DND-41 (cell line): ENCODE data around the gene SLC38A11.
"Not testable (repeated sequence)": the region's sequence is repeated elsewhere in the genome, so short reads cannot be mapped to it uniquely, and the experiment has no call there.

Source experiments
- ATAC-seq: fragments of 200-7000 bp; cut with Tn5 transposase; 3 replicates; pipeline ENCODE4 v1.9.1; 2021; ENCODE audit warnings: low read depth; ENCODE audit not compliant: insufficient read depth
- DNase-seq: peaks from one replicate; pipeline ENCODE4 v3.0.0-alpha.2; 2020
- H2AFZ ChIP-seq: 2 replicates; pipeline ENCODE4 v1.6.0; 2012; ENCODE audit warnings: low read depth, low read length
- H3K27ac ChIP-seq: 2 replicates; pipeline ENCODE4 v1.5.1; 2012; ENCODE audit warnings: low read length, inconsistent platforms
- H3K27me3 ChIP-seq: fragments of 200-600 bp; sonication (generic); 2 replicates; pipeline ENCODE4 v1.6.0; 2012; ENCODE audit warnings: low read length, mild to moderate bottlenecking, inconsistent platforms; ENCODE audit not compliant: insufficient read depth, poor library complexity
- H3K36me3 ChIP-seq: 2 replicates; pipeline ENCODE4 v1.5.1; 2012; ENCODE audit warnings: low read length, inconsistent platforms; ENCODE audit not compliant: insufficient read depth
- H3K4me1 ChIP-seq: 2 replicates; pipeline ENCODE4 v1.5.1; 2012; ENCODE audit warnings: mild to moderate bottlenecking, low read length; ENCODE audit not compliant: insufficient read depth
- H3K4me2 ChIP-seq: 2 replicates; pipeline ENCODE4 v1.6.0; 2012; ENCODE audit warnings: mild to moderate bottlenecking, moderate library complexity, low read length, inconsistent platforms; ENCODE audit not compliant: insufficient read depth
- H3K4me3 ChIP-seq, 2 experiments: fragments of 200-600 bp in 1 of 2; shearing (Covaris generic) in 1 of 2; 2 replicates each; pipeline ENCODE4 v1.5.1; 2012 to 2016; ENCODE audit warnings: inconsistent platforms in 2 of 2, low read length in 2 of 2, mild to moderate bottlenecking in 2 of 2, low read depth in 1 of 2, moderate library complexity in 1 of 2
- H3K79me2 ChIP-seq: 2 replicates; pipeline ENCODE4 v1.6.0; 2012; ENCODE audit warnings: low read length, inconsistent platforms; ENCODE audit not compliant: insufficient read depth
- H3K9ac ChIP-seq: 2 replicates; pipeline ENCODE4 v1.6.0; 2012; ENCODE audit warnings: low read depth, mild to moderate bottlenecking, inconsistent platforms, low read length, moderate library complexity
- H3K9me3 ChIP-seq: 2 replicates; pipeline ENCODE4 v1.5.1; 2012; ENCODE audit warnings: low read length, moderate library complexity, mild to moderate bottlenecking, inconsistent platforms; ENCODE audit not compliant: insufficient read depth, severe bottlenecking
- H4K20me1 ChIP-seq: 2 replicates; pipeline ENCODE4 v1.6.0; 2012; ENCODE audit warnings: low read length; ENCODE audit not compliant: insufficient read depth
- EZH2 ChIP-seq: IDR thresholded peaks from 3 replicates; pipeline ENCODE4 v1.6.1; 2012; ENCODE audit warnings: borderline replicate concordance, low read depth, mild to moderate bottlenecking, moderate library complexity, low read length, inconsistent platforms; ENCODE audit not compliant: severe bottlenecking
- TF ChIP-seq, protein P1 (sequence below): IDR thresholded peaks from 2 replicates; pipeline ENCODE4 v1.5.1; 2012; ENCODE audit warnings: borderline replicate concordance, low read length, moderate library complexity, mild to moderate bottlenecking; ENCODE audit not compliant: poor library complexity, severe bottlenecking; ENCODE audit errors: extremely low read depth

The SLC38A11 gene

DNA sequence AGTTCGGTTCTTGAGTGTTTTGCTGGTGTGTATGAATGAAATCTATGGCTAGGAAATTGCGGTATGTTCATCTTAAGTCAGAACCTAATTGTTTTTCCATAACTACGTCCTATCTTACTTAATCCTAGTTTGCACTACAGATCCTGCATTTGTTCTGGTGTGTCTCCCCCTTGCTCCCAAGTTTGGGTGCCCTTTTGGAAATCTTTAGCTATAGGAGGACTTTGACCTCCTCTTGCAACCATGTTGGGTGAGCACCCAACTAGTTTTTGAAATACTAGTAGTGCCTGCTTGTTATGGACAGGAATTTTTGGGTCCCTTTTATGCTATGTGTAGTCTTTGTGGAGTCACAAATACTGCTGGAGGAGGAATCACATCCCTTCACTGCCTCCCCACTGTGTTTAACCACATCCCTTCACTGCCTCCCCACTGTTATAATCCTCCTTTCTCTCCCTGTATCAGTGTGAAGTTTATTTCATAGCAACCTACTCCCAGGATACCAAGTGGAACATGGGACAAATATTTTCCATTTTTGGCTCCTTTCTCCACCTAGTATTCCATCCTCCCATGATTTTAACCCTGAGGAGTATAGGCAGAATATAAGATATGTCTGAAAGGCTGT, 87.4 kb downstream of the SLC38A11 start:
- Histone ChIP-seq H3K4me3 (no peak overlapping the region), H3K4me1 (no peaks in the 10 kb centered on the region), H3K9me3 (no peaks in the 10 kb centered on the region), H3K79me2 (no peaks in the 10 kb centered on the region), H2AFZ (no peak overlapping the region), H3K36me3 (no peaks in the 10 kb centered on the region), H3K4me2 (no peak overlapping the region), H3K9ac (no peak overlapping the region), H3K27ac (no peak overlapping the region), H4K20me1 (no peaks in the 10 kb centered on the region), H3K27me3 (no peaks in the 10 kb centered on the region)
- TF ChIP-seq, protein P1, sequence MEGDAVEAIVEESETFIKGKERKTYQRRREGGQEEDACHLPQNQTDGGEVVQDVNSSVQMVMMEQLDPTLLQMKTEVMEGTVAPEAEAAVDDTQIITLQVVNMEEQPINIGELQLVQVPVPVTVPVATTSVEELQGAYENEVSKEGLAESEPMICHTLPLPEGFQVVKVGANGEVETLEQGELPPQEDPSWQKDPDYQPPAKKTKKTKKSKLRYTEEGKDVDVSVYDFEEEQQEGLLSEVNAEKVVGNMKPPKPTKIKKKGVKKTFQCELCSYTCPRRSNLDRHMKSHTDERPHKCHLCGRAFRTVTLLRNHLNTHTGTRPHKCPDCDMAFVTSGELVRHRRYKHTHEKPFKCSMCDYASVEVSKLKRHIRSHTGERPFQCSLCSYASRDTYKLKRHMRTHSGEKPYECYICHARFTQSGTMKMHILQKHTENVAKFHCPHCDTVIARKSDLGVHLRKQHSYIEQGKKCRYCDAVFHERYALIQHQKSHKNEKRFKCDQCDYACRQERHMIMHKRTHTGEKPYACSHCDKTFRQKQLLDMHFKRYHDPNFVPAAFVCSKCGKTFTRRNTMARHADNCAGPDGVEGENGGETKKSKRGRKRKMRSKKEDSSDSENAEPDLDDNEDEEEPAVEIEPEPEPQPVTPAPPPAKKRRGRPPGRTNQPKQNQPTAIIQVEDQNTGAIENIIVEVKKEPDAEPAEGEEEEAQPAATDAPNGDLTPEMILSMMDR, result no peak
- TF ChIP-seq EZH2, result no peak
- no peak for DNase-seq
- ATAC-seq, result no peak

DNA sequence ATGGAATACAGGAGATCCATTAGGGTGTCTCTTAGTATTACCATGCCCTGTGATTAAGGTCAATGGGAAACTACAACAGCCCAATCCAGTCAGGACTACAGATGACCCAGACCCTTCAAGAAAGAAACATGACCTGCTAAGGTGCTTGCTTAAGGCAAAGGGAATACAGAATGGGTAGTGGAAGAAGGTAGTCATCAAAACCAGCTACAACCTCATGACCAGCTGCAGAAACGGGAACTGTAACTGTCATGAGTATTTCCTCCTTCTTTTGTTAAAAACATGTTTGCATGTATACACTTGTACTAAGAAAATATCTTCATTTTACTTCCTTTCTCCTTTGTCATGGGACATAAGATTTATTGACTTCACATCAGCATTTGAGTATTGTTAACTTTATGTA, 88.9 kb downstream of the SLC38A11 start:
- H3K27ac ChIP-seq, ATAC-seq, H3K36me3 ChIP-seq, H3K4me2 ChIP-seq, H3K4me1 ChIP-seq, H3K79me2 ChIP-seq, H2AFZ ChIP-seq, H4K20me1 ChIP-seq, H3K27me3 ChIP-seq, H3K4me3 ChIP-seq, H3K9ac ChIP-seq, H3K9me3 ChIP-seq, DNase-seq: not testable (repeated sequence)

DNA sequence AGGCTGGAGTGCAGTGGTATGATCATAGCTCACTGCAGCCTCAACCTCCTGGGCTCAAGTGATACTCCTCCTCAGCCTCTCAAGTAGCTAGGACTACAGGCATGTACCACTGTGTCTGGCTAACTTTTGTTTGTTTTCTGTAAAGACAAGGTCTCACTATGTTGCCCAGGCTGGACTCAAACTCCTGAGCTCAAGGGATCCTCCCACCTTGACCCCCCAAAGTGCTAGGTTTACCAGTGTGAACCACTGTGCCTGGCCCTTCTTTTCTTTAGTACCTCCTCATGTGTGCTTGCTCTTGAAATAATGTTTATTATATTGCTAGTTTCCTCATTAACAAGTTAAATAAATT, 94.7 kb downstream of the SLC38A11 start:
- Histone ChIP-seq H3K4me1 (no peaks in the 10 kb centered on the region), H3K4me2 (no peak overlapping the region), H3K27ac (no peak overlapping the region), H4K20me1 (no peaks in the 10 kb centered on the region), H3K27me3 (no peaks in the 10 kb centered on the region), H3K9me3 (no peaks in the 10 kb centered on the region), H3K36me3 (no peaks in the 10 kb centered on the region), H2AFZ (no peak overlapping the region), H3K79me2 (no peaks in the 10 kb centered on the region), H3K4me3 (no peak overlapping the region), H3K9ac (no peak overlapping the region)
- ATAC-seq, result no peak
- no peak for DNase-seq
- TF ChIP-seq, protein P1, result no peak
- TF ChIP-seq EZH2, result no peak

DNA sequence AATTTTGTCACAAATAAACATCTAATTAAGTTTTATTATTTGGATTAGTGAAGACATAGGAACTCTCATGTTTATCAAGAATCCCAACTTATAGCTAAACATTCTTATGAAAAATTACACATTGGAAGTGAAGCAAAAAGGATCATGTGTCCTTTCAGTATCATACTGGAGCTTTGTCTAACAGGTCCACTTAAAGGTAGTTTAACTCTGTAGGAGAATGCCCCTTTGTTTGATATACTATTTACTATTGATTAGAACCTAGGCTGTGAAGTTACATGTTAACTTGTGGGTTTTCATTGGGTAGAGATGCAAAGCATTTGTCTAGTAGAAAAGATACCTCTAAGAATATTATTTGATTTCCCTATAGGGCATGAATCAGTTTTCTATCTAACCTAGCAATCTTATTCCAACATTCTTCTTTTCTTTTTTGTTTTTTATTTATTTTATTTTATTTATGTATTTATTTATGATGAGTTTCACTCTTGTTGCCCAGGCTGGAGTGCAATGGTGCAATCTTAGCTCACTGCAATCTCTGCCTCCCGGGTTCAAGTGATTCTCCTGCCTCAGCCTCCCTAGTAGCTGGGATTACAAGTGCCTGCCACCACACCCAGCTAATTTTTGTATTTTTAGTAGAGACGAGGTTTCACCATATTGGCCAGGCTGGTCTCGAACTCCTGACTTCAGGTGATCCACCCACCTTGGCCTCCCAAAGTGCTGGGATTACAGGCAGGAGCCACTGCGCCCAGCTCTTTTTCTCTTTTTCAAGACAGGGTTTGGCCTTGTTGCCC, 95.2 kb downstream of the SLC38A11 start:
- not testable (repeated sequence) for H3K4me1 ChIP-seq, H3K4me3 ChIP-seq, H2AFZ ChIP-seq, DNase-seq, H3K4me2 ChIP-seq, H3K9ac ChIP-seq, H4K20me1 ChIP-seq, H3K36me3 ChIP-seq, ATAC-seq, H3K79me2 ChIP-seq, H3K27ac ChIP-seq, H3K9me3 ChIP-seq, H3K27me3 ChIP-seq
